Measurements from ENCODE around the gene ACVR1B.

DNA sequence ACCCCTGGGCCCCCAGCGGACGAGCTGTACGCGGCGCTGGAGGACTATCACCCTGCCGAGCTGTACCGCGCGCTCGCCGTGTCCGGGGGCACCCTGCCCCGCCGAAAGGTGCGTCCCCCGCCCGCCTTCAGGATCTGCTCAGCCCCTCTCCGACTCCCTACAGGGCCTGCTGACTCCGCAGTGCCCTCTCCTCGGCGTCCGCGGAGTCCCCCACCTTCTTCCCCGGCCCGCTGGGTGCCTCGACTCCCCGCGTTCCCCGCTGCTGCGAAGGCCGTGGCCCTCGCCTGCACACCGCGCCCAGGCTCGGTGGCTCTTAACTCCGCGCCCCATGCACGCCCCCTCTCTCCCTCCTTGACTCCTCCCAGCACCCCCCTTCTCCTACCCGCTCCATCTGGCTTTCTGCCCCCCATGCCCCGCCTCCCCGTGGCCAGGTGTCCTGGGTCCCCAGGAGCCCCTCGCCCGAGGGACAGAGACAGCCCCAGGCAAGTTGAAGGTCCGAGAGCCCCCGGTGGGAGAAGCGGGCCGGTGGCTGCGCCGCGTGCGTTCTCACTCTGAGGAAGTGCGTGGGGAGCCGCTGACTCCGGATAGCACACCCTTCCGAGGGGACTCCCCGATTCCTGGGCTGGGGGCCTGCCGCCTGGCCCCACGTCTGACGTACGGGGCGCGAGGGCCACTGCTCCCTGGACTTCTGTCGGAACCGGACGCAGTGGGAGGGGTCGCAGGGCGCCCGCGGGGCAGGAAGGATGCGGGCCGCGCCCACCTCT is 55.8 kb downstream of the ACVR1B start:
- TF ChIP-seq CTCF (IDR thresholded peaks at IDR 0.05; ENCODE audit: borderline replicate concordance, extremely low read depth, low read length, poor library complexity, severe bottlenecking) (peak; percentile 3), EZH2 (IDR thresholded peaks at IDR 0.05; ENCODE audit: borderline replicate concordance, low read depth, low read length, severe bottlenecking) (peak; percentile 99)

Data from DND-41 (cell line).